ENCODE results near the gene FAM120AOS. TPM values are rescaled to one million over a fixed set of nuclear protein-coding genes. Genes with fewer than 3 reads are reported as not detected.

Gene FAM120AOS
- 60.9 and 70.7 TPM in 2 replicates for total RNA-seq (2014; rRNA removed; shearing (Covaris generic))

DNA sequence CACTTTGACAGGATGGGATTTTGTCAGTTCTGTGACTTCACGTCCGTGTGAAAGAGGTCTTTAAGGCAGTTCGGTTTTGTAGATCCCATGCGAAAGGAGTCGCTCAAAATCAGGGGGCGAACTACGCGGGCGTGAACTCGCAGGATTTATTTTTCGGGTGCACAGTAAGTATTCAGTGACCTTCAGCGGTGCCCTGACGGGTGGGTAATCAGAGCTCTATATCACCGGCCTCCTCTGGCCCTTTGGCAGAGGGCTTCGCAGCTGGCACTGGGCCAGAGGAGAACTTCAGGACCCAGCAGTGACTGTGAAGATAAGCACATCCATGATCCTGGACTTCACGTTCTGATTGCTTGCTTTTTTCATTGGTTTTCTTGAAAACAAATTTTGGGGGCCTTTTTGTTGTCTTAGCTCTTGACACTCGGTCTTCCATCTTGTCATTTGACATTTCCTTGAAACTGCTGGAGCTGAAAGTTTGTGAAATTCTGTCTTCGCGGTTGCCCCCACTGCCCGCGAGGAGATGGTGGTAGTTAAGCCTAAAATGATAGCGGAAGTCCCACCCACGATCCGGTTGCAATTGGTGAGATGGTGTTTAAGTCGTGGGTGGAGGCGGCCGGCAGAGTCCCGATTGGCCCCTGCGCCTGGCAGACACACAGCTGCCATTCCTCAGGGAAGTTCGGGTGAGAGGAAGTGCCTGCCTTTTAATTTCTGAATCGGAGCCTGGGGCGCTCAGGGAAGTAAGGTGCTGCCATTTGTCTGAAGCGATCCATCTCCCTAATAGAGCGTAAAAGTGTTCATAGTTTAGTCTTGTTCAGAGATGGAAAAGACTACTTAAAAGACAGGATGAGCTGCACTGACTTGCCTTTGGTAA is at the start of gene FAM120AOS:
TSS of gene FAM120AOS (minus strand) at position 535 of the 868 bp plus-strand sequence. CDS start 872 bp downstream, outside the sequence.
- peak; percentile 98 for DNase-seq (ENCODE audit: low spot score)
- in situ Hi-C loops (cut with HindIII; ENCODE audit: low sequenced_read_pairs): no loop called here

DNA sequence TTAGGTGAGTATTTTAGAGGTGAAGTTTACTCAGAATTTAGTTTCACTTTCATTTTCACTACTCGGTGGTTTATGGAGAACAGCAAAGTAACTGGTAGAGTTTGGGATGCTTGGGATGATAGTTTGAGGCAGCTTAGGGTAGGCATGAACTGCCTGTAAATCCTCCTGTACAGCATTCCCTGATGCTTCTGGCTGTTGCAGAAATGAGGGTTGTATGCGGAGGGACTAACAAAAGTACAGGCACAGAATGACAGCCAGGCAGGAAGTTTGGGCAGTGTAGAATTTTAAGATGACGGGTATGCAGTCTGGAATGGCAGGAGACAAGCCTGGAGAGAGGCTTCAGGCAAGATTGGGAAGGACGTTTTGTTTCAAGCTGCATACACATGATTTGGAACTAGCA is 48.0 kb upstream of the FAM120AOS start:
- in situ Hi-C loops (cut with HindIII; ENCODE audit: low sequenced_read_pairs): no loop called here
- no peak for DNase-seq (ENCODE audit: low spot score)

DNA sequence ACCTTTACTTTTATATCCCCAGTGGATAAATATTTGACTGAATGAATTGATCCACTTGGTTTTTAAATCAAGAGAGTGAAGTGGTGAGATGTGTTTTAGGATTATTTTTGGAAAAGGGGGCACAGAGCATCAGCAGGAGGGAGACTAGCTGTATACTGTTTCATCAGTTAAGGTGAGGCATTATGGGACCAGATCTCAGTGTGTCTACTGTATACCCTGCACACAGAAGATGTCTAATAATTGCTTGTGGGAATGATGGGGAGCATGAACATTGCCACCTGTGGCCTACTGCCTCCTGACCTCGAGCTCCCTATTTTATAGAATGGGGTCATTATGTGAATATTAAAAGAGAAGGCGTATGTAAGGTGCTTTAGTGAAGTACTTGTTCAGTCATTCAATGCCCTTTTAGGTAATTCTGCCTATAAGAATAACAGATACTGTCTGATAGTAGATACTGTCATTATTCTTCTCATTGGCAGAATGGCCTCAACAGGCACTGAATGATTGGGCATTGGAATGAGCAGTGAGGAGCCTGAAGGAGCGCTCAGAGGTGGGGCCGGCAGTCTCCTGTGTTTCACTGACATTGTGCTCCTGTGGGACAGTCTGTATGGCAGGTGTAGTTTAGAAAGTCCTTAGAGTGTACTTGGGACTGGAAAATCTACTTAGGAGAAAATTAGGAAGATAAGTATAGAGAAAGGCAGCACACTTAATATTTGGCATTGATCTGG is 47.4 kb upstream of the FAM120AOS start:
- in situ Hi-C loops (cut with HindIII; ENCODE audit: low sequenced_read_pairs): no loop called here
- no peak for DNase-seq (ENCODE audit: low spot score)

DNA sequence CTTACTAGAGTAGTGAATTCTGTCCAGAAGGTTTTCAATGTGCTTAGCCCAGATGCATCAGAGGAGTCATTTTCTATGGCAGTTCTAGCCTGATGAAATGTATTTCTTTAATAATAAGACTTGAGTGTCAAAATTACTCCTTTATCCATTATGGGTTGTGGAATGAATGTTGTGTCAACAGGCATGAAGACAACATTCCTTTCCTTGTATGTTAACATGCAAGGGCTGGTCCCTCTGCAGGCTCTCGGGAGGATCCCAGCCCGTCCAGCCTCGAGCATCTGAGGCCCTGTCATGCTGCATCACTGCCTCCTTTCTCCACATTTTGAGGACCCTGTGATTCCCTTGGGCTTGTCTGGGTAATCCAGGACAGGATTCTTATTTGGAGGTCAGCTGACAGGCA is 42.9 kb upstream of the FAM120AOS start:
- DNase-seq (ENCODE audit: low spot score): no peak
- in situ Hi-C loops (cut with HindIII; ENCODE audit: low sequenced_read_pairs): no loop called here

DNA sequence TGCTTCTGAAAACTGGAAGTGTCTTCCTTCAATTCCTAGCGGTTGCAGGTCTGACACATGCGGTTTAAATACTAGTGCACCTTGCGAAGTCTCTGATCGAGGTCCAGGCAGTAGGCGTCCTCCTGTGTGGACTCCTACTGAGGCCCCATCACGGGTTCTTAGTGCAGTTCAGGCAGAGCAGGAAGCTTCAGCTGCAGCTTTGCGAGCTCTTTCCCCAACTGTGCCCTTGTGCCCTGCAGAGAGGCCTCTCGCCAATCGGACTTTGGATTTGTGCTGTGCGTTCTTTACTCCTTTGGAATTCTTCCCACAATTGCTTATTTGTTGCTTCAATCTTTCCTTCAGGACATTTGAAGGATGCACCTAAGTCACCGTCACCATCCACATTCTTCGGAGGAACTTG is 40.6 kb upstream of the FAM120AOS start:
- in situ Hi-C loops (cut with HindIII; ENCODE audit: low sequenced_read_pairs): no loop called here
- no peak for DNase-seq (ENCODE audit: low spot score)

DNA sequence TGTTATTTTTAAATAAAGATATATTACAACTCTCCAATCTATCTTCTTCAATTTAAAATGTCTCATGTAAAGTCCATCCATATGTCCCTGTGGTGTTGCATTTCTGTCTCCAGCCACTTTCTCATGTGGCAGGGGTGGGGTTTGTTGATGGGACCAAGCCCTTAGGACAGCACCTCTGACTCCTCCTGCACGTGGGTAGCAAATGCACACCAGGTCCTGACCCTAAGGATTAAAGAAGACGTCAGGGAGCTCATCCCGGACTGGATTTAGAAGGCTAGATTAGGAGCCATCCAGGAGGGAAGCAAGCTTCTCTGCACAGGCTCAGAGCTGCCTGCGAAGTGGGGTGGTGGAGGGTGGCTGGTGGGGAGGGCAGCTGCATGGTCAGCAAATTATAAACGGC is 38.9 kb upstream of the FAM120AOS start:
- in situ Hi-C loops (cut with HindIII; ENCODE audit: low sequenced_read_pairs): no loop called here
- DNase-seq (ENCODE audit: low spot score): no peak

DNA sequence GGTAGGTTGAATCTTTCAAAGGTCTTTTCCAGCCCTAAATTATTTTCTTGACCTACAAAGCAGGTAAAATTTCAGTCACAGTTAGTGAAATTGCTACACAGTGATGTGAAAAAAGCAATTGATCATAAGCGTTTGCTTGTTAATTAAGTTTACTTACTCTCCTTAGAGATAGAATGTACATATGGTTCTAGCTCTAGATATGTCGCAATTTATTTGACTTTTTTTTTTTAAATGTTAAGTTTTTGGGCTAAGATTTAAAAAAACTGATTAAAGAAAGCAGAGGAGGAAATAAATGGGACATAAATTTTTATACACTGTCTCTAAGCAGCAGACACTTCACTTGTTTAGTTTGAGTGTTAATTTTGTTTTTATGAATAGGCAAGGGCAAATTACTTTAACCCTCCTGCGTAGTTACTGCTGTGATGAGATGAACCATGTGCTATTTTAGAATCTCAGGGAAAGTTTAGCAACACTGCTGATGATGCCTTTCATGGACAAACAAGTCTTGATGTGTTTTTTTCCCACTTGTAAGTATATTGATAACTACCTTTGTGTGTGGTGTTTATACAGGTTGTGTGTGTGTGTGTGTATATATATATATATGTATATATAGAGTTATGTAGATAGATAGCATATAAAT is 38.3 kb upstream of the FAM120AOS start:
- DNase-seq (ENCODE audit: low spot score): no peak
- in situ Hi-C loops (cut with HindIII; ENCODE audit: low sequenced_read_pairs): no loop called here

DNA sequence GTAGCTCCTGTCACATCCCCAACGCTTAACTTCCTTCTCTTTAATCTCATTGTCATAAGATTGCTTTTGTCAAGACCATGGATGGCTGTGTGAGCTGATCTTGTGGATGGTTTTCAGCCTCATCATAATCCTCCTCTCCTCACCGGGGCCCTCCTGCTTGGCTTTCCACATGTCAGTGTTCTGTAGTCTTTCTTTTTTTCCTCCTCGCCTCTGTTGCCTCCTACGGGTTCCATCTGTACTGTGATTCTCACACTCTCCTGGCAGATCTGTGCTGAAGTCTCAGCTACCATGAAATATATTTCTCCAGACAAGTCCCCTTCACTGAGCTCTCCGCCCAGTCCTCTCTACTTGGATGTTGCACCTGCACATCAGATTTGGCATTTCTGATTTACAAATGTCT is 34.9 kb upstream of the FAM120AOS start:
- in situ Hi-C loops (cut with HindIII; ENCODE audit: low sequenced_read_pairs): no loop called here
- DNase-seq (ENCODE audit: low spot score): peak; percentile 60

DNA sequence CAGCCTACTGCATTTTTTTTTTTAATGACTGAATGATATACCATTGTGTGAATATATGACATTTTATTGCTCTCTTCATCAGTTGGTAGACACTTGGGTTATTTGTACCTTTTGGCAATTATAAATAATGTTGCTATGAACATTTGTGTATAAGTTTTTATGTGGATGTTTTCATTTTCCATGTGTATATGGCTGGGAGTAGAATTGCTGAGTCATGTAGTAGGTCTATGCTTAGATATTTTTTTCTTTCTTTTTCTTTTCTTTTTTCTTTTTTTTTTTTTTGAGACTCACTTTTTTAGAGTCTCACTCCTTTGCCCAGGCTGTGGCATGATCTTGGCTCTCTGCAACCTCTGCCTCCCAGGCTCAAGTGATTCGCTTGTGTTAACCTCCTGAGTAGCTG is 32.9 kb upstream of the FAM120AOS start:
- no peak for DNase-seq (ENCODE audit: low spot score)
- in situ Hi-C loops (cut with HindIII; ENCODE audit: low sequenced_read_pairs): no loop called here

DNA sequence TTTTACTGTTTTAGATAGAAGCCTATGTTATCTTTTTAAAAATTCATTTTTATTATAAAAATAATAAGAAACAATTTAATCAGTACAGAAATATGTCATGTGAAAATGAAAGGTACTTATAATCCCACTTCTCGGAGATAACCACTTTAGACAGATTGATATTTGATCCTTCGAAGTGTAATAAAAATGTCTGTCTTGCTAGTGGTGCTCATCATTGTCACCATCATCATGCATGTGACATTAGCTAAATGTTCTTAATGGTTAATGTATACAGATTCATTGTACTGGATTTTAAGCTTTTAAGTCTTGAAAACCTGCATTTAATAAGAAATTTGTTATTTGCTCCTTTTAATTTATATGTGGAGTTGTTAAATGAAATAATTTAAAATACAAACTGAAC is 30.1 kb upstream of the FAM120AOS start:
- in situ Hi-C loops (cut with HindIII; ENCODE audit: low sequenced_read_pairs): no loop called here
- DNase-seq (ENCODE audit: low spot score): no peak

DNA sequence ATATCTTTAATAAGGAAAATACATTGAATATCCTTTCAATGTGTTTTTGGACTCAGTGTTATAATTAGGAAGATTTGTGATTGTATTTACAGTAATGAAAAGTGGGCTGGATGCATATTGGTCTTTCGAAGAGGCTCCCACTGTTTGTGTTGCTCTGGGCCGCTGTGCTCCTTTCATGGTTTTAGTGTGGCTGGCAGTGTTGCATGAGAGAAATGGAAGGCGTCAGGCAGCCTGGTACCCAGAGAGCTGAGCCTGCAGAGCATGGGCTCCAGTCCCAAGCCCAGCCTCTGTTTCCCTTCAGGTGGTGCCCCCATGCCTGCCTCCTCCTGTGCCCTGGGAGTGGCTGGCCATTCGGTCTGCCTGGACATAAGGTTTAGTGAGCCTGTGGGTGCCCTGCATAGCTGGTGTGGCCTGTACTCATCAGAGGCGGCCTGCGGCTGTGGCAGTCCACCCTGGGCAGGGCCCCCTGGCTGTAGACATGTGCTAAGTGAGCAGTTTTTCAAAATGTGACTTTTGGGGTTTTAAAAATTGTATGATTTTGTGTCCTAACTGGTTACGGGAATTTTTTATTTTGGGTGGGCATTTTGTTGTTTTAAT is 27.4 kb upstream of the FAM120AOS start:
- in situ Hi-C loops (cut with HindIII; ENCODE audit: low sequenced_read_pairs): no loop called here
- DNase-seq (ENCODE audit: low spot score): peak; percentile 43

DNA sequence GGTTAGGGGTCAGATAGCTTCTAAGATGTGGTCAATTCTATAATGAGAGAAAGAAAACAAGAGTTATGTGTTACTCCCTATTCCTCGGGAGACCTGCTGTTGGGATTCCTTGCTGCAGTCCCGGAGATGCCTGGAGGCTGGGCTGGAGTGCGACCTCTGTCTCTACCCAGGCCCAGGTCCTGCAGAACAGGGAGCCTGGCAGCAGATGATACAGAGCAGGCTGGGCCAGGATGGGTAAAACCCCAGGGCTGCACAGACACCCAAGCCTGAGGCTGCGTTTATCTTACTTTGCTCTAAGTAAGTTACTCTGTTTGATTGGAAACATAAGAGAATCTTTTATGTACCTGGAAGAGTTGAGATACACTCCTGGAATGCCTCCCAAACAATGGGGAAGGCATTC is 26.9 kb upstream of the FAM120AOS start:
- DNase-seq (ENCODE audit: low spot score): no peak
- in situ Hi-C loops (cut with HindIII; ENCODE audit: low sequenced_read_pairs): no loop called here

DNA sequence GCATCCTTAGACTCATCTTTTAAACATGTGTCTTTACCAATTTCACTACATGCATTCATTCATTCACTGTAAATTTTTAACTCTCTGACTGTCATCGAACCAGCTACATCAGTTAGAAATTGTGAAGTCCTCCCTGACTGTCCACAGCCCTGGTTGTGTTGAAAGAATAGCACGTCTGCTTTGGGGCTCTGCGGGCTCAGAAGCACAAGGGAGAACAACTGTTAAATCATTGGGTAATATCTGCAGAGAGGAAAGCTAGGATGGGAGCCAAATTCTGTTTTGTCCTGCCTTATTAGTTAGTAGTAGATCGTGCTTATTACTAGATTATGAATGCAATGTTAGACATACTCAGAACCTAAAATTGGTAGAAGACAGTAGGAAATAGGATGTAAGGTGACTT is 26.3 kb upstream of the FAM120AOS start:
- in situ Hi-C loops (cut with HindIII; ENCODE audit: low sequenced_read_pairs): no loop called here
- peak; percentile 28 for DNase-seq (ENCODE audit: low spot score)

DNA sequence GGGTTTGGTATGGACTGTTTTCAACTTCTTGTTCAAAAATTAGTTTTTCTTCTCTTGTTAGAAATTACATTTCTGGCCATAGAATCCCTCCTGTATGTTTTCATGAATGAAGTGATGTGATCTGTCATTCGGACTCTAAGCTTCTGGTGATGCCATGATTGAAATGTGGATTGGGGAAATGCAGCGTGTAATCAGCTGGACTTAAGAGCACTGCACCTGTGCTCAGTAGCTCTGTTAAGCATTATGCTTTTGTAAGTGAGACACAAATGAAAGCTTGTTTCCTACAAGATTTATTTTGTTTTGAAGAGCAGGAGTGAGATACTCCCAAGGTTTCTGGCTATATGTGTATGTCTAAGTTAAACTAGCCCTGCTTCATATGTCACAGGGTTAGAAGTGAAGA is 24.0 kb upstream of the FAM120AOS start:
- in situ Hi-C loops (cut with HindIII; ENCODE audit: low sequenced_read_pairs): no loop called here

DNA sequence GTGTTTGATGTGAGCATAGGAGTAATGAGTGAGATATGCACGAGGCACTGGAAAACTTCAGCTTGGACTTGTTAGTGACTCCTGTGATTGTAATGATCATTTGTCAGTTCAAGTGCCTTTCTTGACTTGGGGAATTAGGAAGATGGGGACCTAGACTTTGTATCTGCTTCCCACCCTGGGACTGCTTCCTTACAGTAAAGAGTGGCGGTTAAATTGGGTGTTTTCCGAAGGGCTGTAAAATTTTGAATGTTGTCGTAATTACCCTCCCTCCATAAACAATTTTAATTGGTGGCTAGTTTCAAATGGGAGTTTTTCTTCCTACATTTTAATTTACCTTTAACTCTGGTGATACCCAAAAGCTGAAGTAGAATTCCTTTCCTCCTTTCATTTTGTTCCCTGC is 23.5 kb upstream of the FAM120AOS start:
- in situ Hi-C loops (cut with HindIII; ENCODE audit: low sequenced_read_pairs): no loop called here
- DNase-seq (ENCODE audit: low spot score): no peak

More for the DNA sequence above, 24.0 kb upstream of the FAM120AOS start:
- no peak for DNase-seq (ENCODE audit: low spot score)

DNA sequence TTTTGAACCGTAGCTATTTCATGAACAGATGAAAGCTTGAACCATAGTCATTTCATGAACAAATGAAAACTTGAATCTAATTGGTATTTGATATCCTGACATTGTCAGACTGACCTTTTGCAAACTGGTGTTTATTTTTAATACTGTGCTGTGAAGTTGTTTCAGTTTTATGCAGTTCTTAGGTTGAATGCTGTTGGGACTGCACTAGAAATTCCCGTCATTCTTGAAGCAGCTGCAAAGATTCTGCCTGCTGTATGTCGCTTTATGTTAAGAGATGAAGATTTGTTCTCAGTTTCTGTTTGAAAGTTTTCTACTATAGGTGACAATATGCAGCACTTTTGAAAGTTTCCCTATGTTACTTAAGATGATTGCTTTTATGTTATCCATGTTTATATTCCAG is 22.5 kb upstream of the FAM120AOS start:
- DNase-seq (ENCODE audit: low spot score): no peak
- in situ Hi-C loops (cut with HindIII; ENCODE audit: low sequenced_read_pairs): no loop called here

DNA sequence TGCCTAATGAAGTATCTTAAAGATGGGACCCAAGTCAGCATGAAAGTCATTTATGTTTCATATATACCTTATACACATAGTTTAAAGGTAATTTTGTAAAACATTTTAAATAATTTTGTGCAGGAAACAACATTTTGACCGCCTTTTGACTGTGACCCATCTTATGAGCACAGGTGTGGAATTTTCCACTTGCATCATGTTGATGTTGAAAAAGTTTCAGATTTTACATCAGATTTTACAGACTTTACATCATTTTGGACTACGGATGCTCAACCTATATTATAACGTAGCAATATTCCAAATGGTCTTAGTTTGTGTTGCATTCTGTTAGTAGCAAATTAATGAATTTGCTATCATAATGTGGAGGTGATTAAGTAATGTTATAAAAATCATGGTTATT is 21.7 kb upstream of the FAM120AOS start:
- no peak for DNase-seq (ENCODE audit: low spot score)
- in situ Hi-C loops (cut with HindIII; ENCODE audit: low sequenced_read_pairs): no loop called here

DNA sequence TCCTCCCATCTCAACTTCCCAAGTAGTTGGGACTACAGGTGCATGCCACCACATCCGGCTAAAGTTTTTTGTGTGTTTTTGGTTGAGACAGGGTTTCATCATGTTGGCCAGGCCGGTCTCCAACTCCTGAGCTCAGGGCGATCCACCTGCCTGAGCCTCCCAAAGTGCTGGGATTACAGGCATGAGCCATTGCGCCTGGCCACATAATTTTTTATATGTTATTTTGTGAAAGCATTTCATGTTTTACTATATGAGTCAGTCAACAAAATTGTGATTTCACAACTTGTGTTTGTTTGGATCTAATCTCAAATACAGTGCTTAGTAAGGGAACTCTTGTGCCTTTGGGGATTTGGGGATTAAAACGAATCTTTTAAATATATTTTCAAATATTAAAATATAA is 20.0 kb upstream of the FAM120AOS start:
- no peak for DNase-seq (ENCODE audit: low spot score)
- in situ Hi-C loops (cut with HindIII; ENCODE audit: low sequenced_read_pairs): no loop called here

DNA sequence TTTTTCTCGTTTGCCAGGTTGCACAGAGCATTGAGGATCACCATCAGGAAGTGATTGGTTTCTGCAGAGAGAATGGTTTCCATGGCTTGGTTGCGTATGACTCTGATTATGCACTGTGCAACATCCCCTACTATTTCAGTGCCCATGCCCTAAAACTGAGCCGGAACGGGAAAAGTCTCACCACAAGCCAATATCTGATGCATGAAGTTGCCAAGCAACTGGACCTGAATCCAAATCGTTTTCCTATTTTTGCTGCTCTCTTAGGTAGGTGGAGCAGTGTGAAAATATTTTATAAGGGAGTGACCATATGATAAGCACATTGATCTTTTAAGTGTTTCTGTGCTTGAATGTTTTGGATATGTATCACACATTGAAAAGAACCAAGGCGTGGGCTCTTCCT is 17.7 kb upstream of the FAM120AOS start:
- in situ Hi-C loops (cut with HindIII; ENCODE audit: low sequenced_read_pairs): no loop called here
- no peak for DNase-seq (ENCODE audit: low spot score)

DNA sequence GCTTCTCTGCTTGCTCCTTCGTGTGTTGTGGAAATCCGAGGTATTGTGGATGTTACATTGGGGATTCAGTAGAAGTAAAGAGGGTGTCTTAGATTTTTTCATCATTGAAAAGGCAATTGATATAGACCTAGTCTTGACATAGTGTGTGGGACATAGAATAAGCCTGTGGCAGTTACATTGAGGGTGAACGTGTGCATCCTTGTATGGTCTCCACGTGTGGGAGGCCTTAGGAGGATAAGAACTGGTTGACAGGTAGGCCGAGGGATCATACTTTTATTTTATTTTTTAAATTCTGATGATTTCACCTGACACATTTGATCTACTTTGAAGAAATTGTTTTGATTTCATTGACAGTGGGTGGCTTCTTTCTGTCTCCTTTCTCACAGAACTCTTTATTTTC is 17.0 kb upstream of the FAM120AOS start:
- DNase-seq (ENCODE audit: low spot score): no peak
- in situ Hi-C loops (cut with HindIII; ENCODE audit: low sequenced_read_pairs): no loop called here
